Measurements from ENCODE around the gene ABCA8. TPM values are rescaled to one million over a fixed set of nuclear protein-coding genes. Genes with fewer than 3 reads are reported as not detected.
A peak's percentile ranks its signal among the peaks of the same experiment; 100 is the strongest.
"Not testable (repeated sequence)": the region's sequence is repeated elsewhere in the genome, so short reads cannot be mapped to it uniquely, and the experiment has no call there.

ABCA8 gene
- total and polyA plus RNA-seq, 4 donors, result 2.7 to 187 (median 7.8) TPM

GRCh38 chr17:68963958-68964357 is 8.8 kb upstream of the ABCA8 start:
- Histone ChIP-seq H3K4me1 (ENCODE audit: control insufficient read depth in 5 of 5, insufficient read depth in 5 of 5, low read length in 5 of 5) (no peaks in the 10 kb centered on the region), H3K9ac (ENCODE audit: insufficient read depth in 1 of 2, low read length in 2 of 2) (no peak overlapping the region), H3K27me3 (ENCODE audit: control insufficient read depth in 3 of 3, insufficient read depth in 3 of 3, low read length in 2 of 3) (no peaks in the 10 kb centered on the region), H3K36me3 (ENCODE audit: control insufficient read depth in 4 of 4, insufficient read depth in 4 of 4, low read length in 4 of 4) (no peaks in the 10 kb centered on the region), H3K9me3 (ENCODE audit: control insufficient read depth in 4 of 4, insufficient read depth in 3 of 4, low read length in 3 of 4) (no peaks in the 10 kb centered on the region), H3K27ac (ENCODE audit: low read depth in 1 of 2, low read length in 1 of 2) (no peak overlapping the region), H3K4me3 (no peak overlapping the region)
- DNase-seq, result no peak
- ATAC-seq (ENCODE audit: insufficient read depth, low FRiP score), result no peak
- WGBS, 2 donors, result 90 to 98% methylated on average over 4 of the region's 4 CpGs
- TF ChIP-seq CTCF (IDR thresholded peaks at IDR 0.05; ENCODE audit: control extremely low read depth, extremely low read depth), result no peak

GRCh38 chr17:68961214-68961882 is 6.2 kb upstream of the ABCA8 start:
- ATAC-seq (ENCODE audit: insufficient read depth, low FRiP score) (no peak), DNase-seq (peak; percentile 21 to 55 (median 23))
- WGBS, 2 donors, result 73 to 74% methylated on average over 9 of the region's 9 CpGs
- Histone ChIP-seq H3K27me3 (ENCODE audit: control insufficient read depth in 3 of 3, insufficient read depth in 3 of 3, low read length in 2 of 3) (no peaks in the 10 kb centered on the region), H3K27ac (ENCODE audit: low read depth in 1 of 2, low read length in 1 of 2) (no peak overlapping the region), H3K9me3 (ENCODE audit: control insufficient read depth in 4 of 4, insufficient read depth in 3 of 4, low read length in 3 of 4) (no peaks in the 10 kb centered on the region), H3K9ac (ENCODE audit: insufficient read depth in 1 of 2, low read length in 2 of 2) (no peak overlapping the region), H3K4me3 (no peak overlapping the region), H3K36me3 (ENCODE audit: control insufficient read depth in 4 of 4, insufficient read depth in 4 of 4, low read length in 4 of 4) (no peaks in the 10 kb centered on the region), H3K4me1 (ENCODE audit: control insufficient read depth in 5 of 5, insufficient read depth in 5 of 5, low read length in 5 of 5) (no peaks in the 10 kb centered on the region)
- TF ChIP-seq CTCF (IDR thresholded peaks at IDR 0.05; ENCODE audit: control extremely low read depth, extremely low read depth), result no peak

- H3K9me3 ChIP-seq (ENCODE audit: control insufficient read depth in 4 of 4, insufficient read depth in 3 of 4, low read length in 3 of 4); H3K36me3 ChIP-seq (ENCODE audit: control insufficient read depth in 4 of 4, insufficient read depth in 4 of 4, low read length in 4 of 4); H3K27me3 ChIP-seq (ENCODE audit: control insufficient read depth in 3 of 3, insufficient read depth in 3 of 3, low read length in 2 of 3); DNase-seq; H3K9ac ChIP-seq (ENCODE audit: insufficient read depth in 1 of 2, low read length in 2 of 2); H3K4me3 ChIP-seq; H3K4me1 ChIP-seq (ENCODE audit: control insufficient read depth in 5 of 5, insufficient read depth in 5 of 5, low read length in 5 of 5); ATAC-seq (ENCODE audit: insufficient read depth, low FRiP score); H3K27ac ChIP-seq (ENCODE audit: low read depth in 1 of 2, low read length in 1 of 2): not testable (repeated sequence)
- WGBS, 2 donors, result 58 to 96% methylated on average over 2 of the region's 2 CpGs
These were observed 3.9 kb upstream of the ABCA8 start for GRCh38 chr17:68959117-68959516.

- 97 to 100% methylated on average over 1 of the region's 1 CpG for WGBS, 2 donors
- H3K27ac ChIP-seq (ENCODE audit: low read depth in 1 of 2, low read length in 1 of 2), result no peak overlapping the region
- TF ChIP-seq CTCF (IDR thresholded peaks at IDR 0.05; ENCODE audit: control extremely low read depth, extremely low read depth), result no peak
- H3K36me3 ChIP-seq (ENCODE audit: control insufficient read depth in 4 of 4, insufficient read depth in 4 of 4, low read length in 4 of 4), result no peaks in the 10 kb centered on the region
- H3K27me3 ChIP-seq (ENCODE audit: control insufficient read depth in 3 of 3, insufficient read depth in 3 of 3, low read length in 2 of 3), result no peaks in the 10 kb centered on the region
- no peak for ATAC-seq (ENCODE audit: insufficient read depth, low FRiP score)
- no peak for DNase-seq
- H3K4me3 ChIP-seq, result no peak overlapping the region
- H3K9ac ChIP-seq (ENCODE audit: insufficient read depth in 1 of 2, low read length in 2 of 2), result no peak overlapping the region
- peaks cover 0 to 14% (median 8%) of the 10 kb centered on the region in 5 donors for H3K4me1 ChIP-seq (ENCODE audit: control insufficient read depth in 5 of 5, insufficient read depth in 5 of 5, low read length in 5 of 5)
- H3K9me3 ChIP-seq (ENCODE audit: control insufficient read depth in 4 of 4, insufficient read depth in 3 of 4, low read length in 3 of 4), result no peaks in the 10 kb centered on the region
These were observed 2.8 kb upstream of the ABCA8 start for GRCh38 chr17:68957944-68958343.
